NCI-H2029 treated with DMSO at 0.1 percent for 48 hours (cell line): ENCODE measurements around the gene YEATS4.

Experiments
- DNase-seq: peaks from one replicate; lab custom pipeline; 2025; lab: John Stamatoyannopoulos, UW

Gene YEATS4

DNA sequence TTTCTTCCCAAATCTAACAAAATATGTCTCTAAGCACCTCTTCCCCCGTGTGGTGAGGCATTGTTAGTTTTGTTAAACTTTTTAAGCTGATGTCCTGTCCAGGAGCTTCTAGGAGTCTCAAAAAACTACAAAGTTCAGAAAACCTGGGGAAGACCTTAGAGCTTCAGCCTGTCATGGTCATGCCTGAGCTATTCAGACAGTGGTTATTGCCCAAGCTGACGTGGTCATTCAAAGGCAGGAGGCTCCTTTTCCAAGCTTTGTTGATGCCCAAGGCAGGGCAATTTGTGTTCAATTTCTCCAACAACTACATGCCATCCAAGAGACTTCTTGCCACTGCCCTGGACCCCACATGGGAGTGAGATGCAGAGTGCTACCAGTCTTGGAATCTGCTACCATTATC lies 17.1 kb upstream of the YEATS4 start:
- DNase-seq = no peak

- DNase-seq = no peak
Observed at GRCh38 chr12:69343357-69343756, 16.2 kb upstream of the YEATS4 start.

DNA sequence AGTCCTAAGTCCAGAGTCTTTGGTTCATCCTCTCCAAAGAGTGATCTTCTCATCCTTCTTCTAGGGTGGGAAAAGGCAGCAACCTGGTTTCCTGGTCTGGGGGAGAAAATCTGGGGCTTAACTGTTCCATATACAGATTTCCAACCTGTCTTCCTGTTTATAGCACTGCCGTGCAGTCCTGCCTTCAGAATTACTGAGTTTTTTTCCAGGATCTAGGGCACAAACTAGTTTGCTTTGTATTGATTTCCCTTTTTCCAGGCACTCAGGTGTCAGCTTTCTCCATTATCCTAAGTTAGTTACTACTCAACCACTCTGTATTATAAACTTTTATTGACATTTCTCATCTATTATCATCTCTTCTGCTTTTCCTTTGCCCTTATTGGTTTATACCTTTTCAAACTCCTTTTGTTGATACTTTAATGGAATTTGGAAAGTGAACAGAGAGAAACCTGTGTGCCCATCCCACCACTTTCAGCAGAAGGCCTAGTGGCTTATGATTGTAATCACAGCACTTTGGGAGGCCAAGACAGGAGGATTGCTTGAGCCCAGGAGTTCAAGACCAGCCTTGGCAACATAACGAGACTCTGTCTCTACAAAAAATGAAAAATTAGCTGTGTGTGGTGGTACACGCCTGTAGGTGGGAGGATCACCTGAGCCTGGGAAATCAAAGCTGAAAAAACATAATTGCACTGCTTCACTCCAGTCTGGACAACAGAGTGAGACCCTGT lies 15.5 kb upstream of the YEATS4 start:
- DNase-seq = no peak

- DNase-seq = no peak
Observed at GRCh38 chr12:69345077-69345476, 14.5 kb upstream of the YEATS4 start.

DNA sequence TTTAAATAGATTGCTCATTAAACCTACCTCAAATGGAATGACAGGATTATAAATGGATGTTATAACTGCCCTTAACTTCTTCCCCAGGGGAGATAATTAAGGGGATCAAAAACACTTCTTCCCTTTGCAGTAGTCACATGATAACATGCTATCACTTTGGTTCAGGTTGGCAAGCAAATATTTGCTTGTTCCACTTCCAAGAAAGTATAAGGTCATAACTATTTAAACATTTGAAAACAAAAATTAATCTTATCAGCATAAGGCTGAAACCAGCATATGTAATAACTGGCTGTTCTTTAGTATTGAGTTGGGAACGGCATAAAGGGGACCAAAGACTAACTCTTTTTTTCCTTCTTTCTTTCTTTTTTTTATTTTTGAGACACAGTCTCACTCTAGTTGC lies 13.8 kb upstream of the YEATS4 start:
- no peak for DNase-seq

DNA sequence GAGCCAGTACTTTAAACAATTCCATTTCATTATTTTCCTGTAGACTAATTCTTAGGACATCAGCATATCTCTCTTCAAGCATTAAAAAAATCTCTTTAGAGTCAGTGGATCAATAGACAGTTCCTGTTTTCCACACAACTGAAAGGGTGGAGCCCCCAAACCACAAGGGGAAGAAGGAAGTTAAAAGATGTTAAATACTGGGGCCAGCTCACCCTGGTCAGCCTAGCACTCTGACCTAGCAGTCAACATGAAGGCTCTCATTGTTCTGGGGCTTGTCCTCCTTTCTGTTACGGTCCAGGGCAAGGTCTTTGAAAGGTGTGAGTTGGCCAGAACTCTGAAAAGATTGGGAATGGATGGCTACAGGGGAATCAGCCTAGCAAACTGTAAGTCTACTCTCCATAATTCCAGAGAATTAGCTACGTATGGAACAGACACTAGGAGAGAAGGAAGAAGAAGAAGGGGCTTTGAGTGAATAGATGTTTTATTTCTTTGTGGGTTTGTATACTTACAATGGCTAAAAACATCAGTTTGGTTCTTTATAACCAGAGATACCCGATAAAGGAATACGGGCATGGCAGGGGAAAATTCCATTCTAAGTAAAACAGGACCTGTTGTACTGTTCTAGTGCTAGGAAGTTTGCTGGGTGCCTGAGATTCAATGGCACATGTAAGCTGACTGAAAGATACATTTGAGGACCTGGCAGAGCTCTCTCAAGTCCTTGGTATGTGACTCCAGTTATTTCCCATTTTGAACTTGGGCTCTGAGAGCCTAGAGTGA lies 11.2 kb upstream of the YEATS4 start, which contains the start of gene LYZ:
Gene LYZ (plus strand): TSS at position 220 of the 777 bp plus-strand sequence. CDS start 28 bp downstream, at position 248.
- DNase-seq = no peak

DNA sequence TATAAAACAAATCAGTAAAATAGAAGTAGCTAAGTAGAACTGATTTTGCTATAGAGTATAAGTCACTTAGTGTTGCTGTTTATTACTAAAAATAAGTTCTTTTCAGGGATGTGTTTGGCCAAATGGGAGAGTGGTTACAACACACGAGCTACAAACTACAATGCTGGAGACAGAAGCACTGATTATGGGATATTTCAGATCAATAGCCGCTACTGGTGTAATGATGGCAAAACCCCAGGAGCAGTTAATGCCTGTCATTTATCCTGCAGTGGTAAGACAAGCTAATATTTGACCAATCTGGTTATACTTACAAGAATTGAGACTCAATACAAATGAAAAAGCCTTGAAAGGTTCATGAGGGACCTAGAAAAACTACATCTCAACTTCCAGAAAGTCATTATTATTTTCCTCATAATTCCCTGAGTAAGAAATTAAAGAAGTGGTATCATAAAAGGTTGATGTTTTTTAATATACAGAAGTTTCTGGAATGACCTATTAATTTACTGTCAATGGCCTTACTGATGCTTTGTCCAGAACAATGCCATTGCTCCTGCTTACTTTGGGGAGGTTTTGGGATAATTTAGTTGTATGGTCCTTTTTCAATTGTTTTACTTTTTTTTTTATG lies 9.4 kb upstream of the YEATS4 start:
- no peak for DNase-seq

DNA sequence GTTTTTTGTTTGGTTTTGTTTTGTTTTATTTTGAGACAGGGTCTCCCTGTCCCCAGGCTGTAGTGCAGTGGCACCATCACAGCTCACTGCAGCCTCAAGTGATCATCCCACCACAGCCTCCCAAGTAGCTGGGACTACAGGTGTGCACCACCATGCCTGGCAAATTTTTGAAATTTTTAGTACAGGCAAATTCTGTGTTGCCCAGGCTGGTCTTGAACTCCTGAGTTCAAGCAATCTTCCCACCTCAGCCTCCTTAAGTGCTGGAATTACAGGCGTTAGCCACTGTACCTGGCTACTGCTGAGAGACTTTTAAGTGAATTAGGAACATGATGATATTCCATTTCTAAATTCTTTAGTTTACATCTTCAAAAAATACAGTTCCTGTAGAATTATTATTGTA lies 8.8 kb upstream of the YEATS4 start:
- DNase-seq = no peak

DNA sequence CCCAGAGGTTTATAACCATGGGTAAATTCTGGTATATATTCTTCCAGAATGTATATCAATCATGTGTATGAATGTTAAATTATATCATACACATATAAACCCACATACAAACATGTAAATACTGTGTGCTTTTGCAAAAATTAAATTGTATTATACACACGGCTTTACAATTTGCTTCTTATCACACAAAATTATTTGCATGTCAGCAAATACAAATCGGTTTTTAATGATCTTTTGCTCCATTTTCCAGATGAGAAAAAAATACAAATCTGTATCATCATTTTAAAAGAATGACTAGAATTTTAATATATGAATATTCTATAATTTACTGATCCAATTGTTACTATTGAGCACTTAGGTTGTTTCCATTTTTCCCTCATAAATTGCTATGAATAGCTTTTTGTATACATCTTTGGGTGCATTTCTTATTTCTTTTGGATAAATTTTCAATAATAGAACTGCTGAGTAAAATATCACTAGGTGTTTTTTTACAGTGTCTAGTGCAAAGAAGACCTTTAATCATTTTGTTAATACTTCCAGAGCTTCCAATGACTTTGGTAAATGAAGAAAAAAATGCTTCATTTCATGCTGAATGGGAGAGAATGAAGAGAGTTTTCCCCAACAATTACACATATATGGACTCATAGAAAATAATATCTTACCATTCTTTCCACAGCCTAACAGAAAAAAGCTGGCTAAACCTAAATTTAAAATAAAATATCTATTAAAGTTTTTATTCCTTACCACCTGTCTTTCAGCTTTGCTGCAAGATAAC lies 7.9 kb upstream of the YEATS4 start:
- no peak for DNase-seq

GRCh38 chr12:69352904-69353303 lies 6.6 kb upstream of the YEATS4 start:
- no peak for DNase-seq

DNA sequence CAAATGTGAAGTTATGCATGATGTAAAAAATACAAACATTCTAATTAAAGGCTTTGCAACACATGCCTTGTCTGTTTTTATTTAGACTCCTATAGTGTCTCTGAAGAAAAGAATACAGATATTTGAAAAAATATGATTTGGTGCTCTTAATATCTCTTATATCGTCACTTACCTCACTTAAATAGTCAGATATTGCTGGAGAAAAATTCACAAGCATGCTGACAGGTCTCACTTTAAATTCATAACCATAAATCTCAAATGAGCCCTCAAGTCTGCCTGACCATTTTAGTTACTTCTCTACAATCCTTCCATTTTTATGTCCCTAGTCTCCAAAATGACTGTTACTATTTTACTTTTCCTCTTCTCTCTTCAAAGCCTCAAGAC lies 5.4 kb upstream of the YEATS4 start:
- no peak for DNase-seq

DNA sequence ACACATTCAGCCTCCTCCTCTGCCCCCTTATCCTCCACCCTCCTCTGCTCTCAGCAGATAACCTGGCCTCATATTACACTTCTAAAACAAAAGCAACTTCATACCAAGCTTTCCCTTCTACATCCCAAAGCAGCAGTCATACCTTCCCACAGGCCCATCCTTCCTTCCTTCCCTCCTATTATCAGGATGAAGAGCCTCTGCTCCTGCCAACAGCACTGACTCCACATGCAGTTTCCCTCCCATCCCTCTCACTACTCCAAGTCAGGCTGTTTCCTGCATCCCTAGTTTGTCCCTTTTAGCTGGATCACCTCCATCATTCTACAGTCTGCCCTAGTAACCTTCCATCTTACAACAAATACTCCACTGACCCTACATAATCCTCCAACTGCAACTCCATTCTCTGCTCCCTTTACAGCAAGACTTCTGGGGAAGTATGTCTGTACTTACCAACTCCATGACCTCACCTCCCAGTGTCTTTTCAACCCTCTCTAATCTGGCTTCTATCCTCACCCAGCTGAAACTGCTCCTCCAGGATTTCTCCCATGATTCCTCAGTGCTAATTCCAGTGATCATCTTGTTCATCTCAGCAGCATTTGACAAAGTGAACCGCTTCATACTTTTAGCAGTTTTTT lies 4.9 kb upstream of the YEATS4 start:
- no peak for DNase-seq

- DNase-seq = no peak
Observed at GRCh38 chr12:69355363-69356028, 4.0 kb upstream of the YEATS4 start.

DNA sequence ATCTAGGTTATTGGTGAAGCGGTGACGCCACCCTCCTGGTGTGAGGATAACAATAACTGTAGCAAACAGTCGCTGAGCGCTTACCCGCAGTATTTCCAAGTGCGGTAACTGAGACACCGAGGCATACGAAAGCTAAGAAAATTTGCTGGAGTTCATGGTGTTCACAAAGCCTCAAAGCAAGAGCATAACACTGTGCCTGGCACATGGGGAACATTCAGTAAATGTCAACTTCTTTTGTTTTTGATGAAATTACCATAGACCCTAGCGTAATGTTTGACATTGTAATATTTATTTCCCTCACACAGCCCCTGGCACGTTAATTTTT lies 767 bp downstream of the YEATS4 start:
- no peak for DNase-seq

- no peak for DNase-seq
Observed at GRCh38 chr12:69366796-69367195, 7.3 kb downstream of the YEATS4 start.

DNA sequence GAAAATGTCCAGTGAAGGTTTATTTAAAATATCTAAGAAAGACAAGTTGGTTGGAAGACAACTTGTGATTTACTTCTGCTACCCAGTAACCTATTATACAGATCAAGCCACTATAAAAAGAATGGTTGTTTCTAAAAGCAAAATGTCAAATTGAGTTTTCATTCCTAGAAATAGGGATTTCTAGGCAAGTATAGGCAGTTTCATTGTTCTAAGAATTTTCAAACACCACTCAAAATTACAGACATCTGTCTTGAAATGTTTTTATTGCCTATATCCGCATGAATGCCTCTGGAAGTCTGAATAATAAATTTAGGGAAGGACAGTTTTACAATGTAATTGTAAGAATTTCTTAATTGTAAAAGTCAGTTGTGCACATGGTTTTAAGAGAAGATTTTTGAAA lies 8.6 kb downstream of the YEATS4 start:
- DNase-seq = no peak

DNA sequence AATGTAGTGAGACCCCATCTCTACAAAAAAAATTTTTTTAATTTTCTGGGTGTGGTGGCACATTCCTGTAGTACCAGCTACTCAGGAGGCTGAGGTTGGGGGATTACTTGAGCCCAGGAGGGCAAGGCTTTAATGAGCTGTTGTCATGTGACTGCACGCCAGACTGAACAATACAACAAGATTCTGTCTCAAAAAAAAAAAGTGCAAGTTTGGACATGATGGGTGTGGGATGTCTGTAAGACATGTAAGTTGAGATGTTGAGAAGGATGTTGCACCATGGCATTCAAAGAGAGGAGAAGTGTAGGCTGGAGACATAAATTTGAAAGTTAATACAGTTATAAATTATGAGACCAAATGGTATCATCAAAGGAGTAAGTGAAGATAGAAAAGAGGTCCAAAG lies 23.5 kb downstream of the YEATS4 start:
- no peak for DNase-seq

- DNase-seq = no peak
Observed at GRCh38 chr12:69385038-69385437, 25.5 kb downstream of the YEATS4 start.

DNA sequence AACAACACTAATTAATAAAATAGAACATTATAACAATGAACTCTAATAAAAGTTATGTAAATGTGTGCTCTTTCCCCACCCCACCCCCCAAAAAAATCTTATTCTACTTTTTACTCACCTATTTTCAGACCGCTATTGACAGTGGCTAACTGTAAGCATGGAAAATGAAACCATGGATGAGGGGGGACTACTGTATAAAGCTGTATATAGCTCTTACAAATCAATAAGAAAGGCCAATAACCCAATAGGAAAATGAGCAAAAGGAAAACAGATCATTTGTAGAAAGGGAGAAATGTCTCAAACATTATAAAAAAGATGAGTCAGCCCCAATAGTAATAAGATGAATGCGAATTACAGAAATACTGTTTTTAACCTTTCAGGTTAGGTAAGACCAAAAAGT lies 27.4 kb downstream of the YEATS4 start:
- DNase-seq = no peak

DNA sequence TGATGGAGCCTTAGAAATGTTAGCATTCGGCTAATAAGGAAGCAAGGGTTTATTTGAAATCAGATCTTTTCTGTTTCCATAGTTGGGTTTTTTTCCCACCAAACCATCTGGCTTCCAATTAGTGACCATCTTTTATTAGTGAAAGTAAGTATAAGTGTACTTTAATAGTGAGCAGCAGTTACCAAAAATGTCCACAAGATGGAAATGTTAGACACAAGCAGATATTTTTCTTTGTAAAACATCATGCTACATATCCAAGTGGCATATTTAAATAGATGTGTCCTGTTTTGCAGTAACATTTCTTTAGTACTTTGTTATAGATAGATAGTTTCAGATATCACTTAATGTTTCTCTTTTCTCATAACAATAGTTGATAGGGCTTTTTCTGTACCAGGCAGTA lies 28.8 kb downstream of the YEATS4 start:
- DNase-seq = no peak

DNA sequence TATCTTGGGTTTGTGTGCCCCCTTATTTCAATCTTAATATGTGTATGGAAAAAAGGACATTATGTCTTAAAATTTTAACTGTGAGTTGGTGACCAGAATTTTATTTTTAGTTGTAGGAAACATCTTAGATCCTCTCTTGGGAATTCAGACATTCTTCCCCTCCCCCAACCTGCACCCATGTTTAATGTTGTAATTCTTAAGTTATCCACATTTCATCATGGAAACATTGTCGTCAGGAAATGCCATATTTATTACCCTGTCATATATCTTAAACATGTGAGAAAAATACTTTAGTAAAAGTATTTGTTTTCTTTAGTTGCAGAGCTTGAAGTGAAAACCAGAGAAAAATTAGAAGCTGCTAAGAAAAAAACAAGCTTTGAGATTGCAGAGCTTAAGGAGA lies 30.3 kb downstream of the YEATS4 start:
- DNase-seq = no peak
